AG04449 (cell line): ENCODE data around the gene CLVS2.

Experiments used
- CTCF ChIA-PET: fragments of 350-600 bp; formaldehyde crosslinking; extraction: SDS; loops from one replicate; lab custom pipeline; 2021; ENCODE audit warnings: antibody characterized with exemption; lab: Yijun Ruan, JAX
- POLR2A ChIA-PET: fragments of 400-600, 350-600 bp; formaldehyde crosslinking; extraction: SDS; loops from one replicate; lab custom pipeline; 2020; ENCODE audit warnings: antibody characterized with exemption, inconsistent platforms; lab: Yijun Ruan, JAX
- DNase-seq: peaks from one replicate; pipeline ENCODE4 v3.0.0-alpha.2; 2010; ENCODE audit warnings: low read depth, low spot score
- H3K4me3 ChIP-seq: 2 replicates; pipeline ENCODE4 v1.5.1; 2011; ENCODE audit warnings: low read depth, mild to moderate bottlenecking, control low read depth, low read length
- TF ChIP-seq, protein P1 (sequence below): IDR thresholded peaks from one replicate; pipeline ENCODE4 v1.5.1; 2011; ENCODE audit warnings: mild to moderate bottlenecking, moderate library complexity, low read length, control low read depth, inconsistent platforms; ENCODE audit not compliant: insufficient read depth; ENCODE audit errors: missing control alignments

The CLVS2 gene

GRCh38 chr6:123091091-123091895 lies 95.3 kb downstream of the CLVS2 start:
- ChIA-PET CTCF (no interaction called here), POLR2A (no interaction called here)
- TF ChIP-seq, protein P1, sequence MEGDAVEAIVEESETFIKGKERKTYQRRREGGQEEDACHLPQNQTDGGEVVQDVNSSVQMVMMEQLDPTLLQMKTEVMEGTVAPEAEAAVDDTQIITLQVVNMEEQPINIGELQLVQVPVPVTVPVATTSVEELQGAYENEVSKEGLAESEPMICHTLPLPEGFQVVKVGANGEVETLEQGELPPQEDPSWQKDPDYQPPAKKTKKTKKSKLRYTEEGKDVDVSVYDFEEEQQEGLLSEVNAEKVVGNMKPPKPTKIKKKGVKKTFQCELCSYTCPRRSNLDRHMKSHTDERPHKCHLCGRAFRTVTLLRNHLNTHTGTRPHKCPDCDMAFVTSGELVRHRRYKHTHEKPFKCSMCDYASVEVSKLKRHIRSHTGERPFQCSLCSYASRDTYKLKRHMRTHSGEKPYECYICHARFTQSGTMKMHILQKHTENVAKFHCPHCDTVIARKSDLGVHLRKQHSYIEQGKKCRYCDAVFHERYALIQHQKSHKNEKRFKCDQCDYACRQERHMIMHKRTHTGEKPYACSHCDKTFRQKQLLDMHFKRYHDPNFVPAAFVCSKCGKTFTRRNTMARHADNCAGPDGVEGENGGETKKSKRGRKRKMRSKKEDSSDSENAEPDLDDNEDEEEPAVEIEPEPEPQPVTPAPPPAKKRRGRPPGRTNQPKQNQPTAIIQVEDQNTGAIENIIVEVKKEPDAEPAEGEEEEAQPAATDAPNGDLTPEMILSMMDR = no peak
- DNase-seq = no peak
- no peak overlapping the region for H3K4me3 ChIP-seq

- no peak for DNase-seq
- TF ChIP-seq, protein P1 = no peak
- H3K4me3 ChIP-seq = no peak overlapping the region
These were observed 95.8 kb downstream of the CLVS2 start for GRCh38 chr6:123091896-123092271.

GRCh38 chr6:123094795-123095194 lies 98.8 kb downstream of the CLVS2 start:
- no peak for DNase-seq
- TF ChIP-seq, protein P1 = no peak
- H3K4me3 ChIP-seq = no peak overlapping the region
- ChIA-PET CTCF (no interaction called here), POLR2A (no interaction called here)

More at GRCh38 chr6:123091896-123092271, 95.8 kb downstream of the CLVS2 start:
- CTCF ChIA-PET = no interaction called here
- POLR2A ChIA-PET = no interaction called here

- ChIA-PET POLR2A (no interaction called here), CTCF (no interaction called here)
- TF ChIP-seq, protein P1 = no peak
- DNase-seq = no peak
- H3K4me3 ChIP-seq = no peak overlapping the region
These were observed 109.5 kb downstream of the CLVS2 start for GRCh38 chr6:123105561-123105960.

DNA sequence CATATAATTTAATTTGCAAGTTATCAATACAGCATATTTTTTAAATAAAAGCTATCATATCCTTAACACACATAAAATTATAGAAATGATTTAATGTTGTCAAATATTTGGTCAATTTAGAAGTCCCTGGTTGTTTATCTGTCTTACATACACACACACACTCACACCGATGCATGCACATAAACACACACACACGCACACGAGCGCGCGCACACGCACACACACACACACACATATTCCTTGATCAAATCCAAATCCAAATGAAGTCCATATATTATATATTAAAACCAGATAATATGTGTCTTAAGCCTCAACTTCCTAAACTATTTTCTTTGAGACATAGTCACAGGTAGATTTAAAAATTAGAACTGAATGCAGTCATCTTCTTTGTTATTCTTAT lies 120.3 kb downstream of the CLVS2 start:
- H3K4me3 ChIP-seq = no peak overlapping the region
- POLR2A ChIA-PET = no interaction called here
- TF ChIP-seq, protein P1 = no peak
- no peak for DNase-seq
- CTCF ChIA-PET = no interaction called here

DNA sequence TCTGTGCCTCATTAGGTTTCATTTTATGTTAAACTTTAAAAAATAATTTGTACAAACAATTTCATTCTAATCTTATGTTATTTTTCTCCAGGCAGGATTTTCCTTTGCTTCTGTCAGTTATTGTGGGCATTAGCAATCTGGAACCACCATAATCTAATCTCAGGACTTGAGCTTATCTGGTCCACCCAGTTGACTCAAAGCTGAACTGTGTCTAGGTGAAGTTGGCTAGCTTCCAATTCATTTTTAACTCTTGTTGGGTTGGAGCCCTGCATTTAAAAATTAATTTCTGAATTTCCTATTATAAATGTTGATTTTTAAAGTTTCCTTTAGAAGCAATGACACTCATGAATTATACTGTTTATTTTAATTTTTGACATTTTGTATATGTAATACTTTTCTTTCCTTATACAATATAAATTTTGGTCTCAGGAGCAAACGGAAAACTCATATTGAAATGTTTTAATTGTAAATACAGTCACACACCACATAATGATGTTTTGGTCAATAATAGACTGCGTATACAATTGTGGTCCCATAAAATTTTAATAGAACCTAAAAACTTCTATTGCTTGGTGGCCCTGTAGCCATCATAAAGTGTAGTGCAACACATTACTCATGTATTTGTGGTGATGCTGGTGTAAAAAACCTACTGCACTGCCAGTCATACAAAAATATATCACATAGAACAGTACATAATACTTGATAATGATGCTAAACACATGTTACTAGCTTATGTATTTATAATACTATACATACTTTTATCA lies 121.3 kb downstream of the CLVS2 start:
- H3K4me3 ChIP-seq = no peak overlapping the region
- POLR2A ChIA-PET = no interaction called here
- CTCF ChIA-PET = no interaction called here
- TF ChIP-seq, protein P1 = no peak
- DNase-seq = no peak
